HG03159 (cell line): ENCODE results near the gene DSCAML1.

Experiments
- ATAC-seq: cut with Tn5 transposase; IDR thresholded peaks from one replicate; pipeline ENCODE4 v1.9.1; 2021; ENCODE audit warnings: mild to moderate bottlenecking, moderate library complexity; ENCODE audit not compliant: unreplicated experiment

Gene DSCAML1

DNA sequence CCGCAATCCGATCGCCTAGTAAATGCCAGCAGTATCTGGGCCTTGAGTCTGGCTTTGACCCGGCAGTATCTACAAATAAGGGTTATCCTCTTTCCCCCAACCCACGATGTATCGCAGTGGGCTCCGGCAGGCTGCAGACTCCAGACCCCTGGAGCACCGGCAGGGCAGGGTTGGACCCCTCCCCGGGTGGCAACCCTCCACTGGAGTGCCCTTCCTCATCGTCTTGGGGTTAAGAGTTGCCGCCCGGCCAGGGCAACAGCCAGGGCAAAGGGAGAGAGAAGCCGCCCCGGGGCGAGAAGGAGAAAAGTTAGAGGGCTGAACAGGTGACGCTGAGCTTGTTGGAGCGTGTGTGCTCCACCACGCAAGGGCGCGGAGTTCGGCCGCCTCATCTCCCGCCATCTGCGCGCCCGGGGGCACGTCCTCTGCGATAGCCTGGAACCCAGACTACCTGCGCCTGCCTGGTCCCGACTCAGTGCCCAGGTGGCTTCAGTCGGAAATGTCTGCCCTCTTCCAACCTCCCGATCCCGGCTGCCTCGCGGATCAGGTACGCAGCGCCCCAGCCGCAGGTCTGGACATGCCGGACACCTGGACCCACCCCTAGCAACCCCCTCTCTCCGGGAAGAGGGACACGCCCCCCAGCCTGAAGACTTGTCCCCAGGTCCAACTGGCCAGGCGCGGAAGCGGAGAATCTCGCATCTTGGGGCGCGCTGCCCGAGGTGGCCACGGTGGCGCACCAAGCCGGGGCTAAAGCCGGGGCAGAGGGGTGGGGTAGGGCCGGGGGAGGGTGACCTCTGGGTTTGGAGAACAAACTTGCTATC is 1.2 kb downstream of the DSCAML1 start:
- ATAC-seq = no peak

DNA sequence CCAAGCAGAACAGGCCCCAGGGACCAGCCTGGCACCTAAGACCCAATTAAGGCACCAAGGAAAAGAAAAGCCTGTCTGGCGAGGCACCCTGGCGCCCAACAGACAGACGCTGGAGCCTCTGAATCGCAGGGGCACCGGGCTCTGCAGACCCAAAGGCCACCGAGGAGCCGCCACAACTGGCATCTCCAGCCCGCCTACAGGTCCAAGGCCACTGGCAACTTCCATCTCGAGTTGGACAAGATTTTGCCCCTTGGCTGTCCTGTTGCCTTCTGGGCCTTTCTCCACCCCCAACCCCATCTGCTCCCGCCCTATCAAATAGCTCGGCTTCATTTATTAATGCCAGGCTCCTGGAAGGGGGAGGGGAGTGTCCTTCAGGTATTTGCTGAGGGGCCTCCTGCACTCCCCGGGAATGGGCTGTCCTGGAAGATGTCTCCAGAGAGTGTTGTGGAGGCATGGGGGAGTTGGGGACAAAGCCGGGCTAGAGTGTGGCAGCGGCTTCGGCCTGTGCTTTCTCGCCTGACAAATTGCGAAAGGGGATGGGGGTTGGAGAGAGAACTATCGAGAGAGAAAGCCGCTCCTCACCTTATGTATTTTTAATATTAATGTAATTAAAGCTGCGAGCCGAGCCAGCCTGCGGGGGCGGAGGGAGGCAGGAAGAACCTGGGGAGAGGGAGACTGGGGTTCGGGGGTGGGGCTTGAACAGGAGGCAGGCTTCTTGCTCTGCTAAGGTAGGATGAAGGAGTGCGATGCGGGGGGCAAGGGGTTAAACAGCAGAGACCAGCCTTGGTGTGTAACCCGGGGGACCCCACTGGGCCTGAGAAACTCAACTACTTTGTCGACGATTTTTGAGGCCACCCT is 2.0 kb downstream of the DSCAML1 start:
- ATAC-seq = no peak

DNA sequence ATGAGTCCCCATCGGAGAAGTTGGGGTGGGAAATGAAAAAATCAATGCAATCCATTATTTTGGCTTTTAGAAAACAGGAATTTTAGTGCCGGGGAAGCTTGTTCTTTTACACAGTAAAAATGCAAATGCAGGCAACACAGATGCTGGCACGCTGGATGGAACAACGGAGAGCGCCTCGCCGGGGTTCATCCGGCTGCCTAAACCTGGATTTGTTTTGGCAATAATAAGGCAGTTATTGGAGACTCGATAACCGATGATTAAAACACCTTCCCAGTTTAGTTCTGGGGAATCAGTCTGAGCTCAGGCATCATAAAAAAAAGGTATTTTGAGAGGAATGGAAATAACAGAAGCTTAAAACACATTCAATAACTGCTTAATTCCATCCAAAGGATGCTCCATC is 2.9 kb downstream of the DSCAML1 start:
- no peak for ATAC-seq

DNA sequence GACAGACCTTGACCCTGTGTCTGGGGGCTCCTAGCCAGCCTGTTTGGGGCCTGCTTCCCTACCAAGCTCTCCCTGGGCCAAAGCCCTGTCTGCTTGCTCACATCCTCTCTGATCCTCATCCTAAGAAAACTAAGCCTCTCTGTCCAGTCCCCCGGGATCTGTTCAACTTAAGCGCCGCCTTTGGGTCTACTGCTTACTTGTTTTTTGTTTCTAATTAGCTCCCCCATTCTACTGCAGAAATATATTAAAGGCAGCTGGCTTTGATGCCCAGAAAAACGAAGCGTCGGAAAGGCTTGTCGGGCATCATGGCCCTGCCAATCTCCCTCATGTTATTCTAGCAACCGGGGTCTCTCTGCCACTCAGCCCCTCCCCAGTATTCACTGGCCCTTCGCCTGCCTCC is 3.4 kb downstream of the DSCAML1 start:
- no peak for ATAC-seq

DNA sequence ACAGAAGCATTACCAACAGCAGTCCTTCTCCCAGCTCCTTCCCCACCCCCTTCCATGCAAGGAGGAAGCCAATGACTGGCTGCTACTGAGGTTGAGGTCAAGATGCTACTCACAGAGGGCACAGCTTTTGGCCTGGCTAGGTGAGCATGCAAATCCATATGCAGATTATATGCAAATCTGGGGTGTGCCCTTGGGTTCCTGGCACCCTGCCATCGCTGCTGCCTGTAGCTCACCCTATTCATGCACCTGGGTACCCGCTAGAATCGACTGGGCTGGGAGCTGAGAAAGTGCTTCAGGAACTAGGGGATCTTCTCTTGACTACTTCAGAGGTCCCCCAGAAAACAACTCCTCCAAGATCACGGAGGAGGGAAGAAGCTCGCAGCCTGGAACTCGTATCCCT is 4.0 kb downstream of the DSCAML1 start:
- no peak for ATAC-seq

DNA sequence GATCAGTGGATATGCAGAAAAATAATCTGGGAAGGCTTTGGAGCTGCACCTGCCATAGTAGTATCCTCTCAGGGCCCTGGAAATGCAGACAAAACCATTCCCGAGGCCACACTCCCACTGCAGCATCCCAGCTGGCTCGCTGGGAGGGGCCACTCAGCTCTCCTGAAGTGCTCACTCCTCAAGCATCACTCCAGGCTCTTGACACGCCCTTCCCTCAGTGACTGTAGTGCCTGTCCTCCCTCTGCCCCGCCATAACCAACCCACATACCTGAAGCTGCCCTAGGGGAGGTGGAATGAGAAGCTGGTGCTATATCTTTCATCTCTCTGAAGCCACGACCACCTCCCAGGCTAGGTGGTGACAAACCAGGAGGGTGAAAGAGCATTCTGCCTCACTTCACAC is 4.8 kb downstream of the DSCAML1 start:
- no peak for ATAC-seq

DNA sequence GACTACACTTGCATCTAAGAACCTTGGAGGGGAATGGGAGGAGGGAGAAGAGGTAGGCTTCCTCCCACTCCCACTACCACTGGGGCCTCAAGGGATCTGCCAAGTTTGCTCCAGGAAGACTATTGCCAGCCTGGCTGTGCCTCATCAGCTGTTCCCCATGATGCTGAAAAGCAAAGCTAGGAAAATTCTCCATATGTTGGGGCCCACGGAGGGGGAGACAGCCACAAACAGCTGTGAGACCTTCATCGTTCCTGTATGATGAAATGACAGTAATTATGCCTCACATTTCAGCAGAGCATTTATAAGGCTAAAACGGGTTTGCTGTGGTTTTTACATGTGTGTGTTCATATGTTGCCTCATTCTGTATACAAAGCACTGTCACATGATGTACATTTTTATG is 6.7 kb downstream of the DSCAML1 start:
- no peak for ATAC-seq

DNA sequence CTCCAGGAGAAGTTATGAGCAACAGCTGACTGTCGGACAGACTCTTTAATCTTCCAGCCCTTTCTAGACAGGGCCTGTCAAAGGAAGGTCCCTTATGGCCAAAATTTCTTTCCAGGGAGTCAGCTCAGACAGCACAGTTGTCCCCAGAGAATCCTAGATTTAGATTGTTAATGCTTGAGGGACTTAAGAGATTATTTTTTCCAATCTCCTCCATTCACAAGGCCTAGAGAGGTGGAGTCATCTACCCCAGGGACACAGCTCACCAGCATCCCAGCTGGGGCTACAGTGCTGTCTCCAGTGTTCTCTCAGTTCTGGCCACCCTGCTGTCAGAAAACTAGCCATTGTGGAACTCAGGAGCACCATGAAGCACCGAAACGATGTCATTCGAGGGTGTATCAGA is 7.8 kb downstream of the DSCAML1 start:
- ATAC-seq = no peak

DNA sequence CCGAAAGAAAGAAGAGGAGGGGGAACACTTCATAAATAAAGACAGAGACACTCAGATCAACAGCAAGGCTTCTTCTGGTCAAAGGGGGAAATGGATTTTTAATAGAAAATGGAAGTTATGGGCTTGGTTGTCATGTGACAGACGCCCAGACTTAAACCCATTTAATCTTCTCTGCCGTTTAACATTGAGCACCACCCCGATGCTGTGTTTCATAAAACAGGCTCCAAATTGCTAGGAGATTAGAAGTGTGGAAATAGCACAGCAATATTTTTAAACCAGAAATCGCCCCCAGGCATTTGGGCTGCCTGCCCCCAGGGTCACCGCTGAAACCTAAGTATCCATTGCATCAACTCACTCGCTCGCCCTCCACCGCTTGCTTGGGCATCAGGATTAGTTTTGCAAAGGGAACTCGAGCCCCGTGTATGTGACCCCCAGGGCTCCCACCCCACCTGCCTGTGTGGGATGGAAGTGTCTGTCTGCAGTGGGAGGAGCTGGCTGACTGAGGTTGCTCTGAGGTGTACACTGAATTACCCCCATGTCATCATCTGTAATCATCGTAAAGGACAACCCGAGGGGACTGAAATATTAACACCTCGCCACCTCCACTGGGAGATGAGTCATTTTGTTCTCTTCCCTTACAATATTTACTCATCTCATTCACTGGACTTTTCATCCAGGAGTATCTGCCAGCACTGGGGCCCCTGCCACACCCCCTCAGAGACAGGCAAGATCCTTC is 10.7 kb downstream of the DSCAML1 start:
- no peak for ATAC-seq

DNA sequence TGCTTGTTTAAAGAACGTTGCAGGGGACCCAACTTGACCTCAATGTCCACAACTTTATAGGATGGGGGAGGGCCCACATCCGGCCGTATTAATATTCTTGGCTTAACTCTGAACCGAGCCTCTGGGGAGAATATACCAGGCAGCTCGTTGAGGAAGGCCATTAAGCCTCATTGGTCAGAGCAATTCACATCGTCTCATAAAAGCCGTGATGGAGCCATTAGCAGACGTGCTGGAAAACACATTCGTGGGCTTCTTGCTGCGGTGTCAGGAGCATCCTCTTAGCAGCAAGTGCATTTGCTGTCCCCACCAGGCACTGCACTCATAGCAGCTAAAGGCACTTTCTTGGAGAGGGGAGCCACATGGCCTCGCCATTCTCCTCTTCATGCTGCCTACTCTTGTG is 14.9 kb downstream of the DSCAML1 start:
- no peak for ATAC-seq

DNA sequence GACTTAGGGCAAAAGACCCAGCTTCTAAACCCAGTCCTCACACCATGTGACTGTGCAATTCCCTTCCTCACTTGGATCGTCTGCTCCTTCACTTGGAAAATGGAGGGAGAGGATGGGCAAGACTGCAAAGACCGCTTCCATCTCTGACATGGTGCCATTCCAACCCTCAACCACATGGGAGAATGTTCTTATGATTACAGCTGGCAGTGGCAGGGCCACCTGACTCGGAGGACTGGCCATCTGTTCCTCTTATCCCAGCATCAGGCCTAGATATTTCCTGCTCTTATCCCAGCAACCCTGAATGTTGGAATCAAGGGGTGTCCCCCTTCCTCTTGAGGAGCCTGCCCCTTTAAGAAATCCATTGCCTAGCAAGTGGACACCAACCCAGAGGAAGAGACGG is 15.4 kb downstream of the DSCAML1 start:
- no peak for ATAC-seq

DNA sequence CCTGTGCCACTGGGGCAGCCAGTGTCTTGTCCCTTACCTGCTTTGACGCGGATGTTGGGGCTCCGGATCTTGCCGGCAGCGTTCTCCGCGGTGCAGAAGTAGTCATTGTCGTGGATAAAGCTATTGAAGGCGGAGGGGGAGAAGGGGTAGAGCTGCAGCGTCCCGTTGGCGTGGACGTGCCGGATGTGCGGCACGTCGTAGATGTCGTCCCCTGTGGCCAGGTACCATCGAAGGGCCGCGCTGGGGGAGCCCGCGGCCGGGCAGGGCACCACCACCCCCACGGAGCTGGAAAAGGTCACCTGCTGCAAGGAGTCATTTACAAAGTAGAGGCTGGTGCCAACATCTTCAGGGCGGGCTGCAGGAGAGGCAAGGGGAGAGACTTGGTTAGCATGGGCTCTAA is 16.6 kb downstream of the DSCAML1 start:
- no peak for ATAC-seq

DNA sequence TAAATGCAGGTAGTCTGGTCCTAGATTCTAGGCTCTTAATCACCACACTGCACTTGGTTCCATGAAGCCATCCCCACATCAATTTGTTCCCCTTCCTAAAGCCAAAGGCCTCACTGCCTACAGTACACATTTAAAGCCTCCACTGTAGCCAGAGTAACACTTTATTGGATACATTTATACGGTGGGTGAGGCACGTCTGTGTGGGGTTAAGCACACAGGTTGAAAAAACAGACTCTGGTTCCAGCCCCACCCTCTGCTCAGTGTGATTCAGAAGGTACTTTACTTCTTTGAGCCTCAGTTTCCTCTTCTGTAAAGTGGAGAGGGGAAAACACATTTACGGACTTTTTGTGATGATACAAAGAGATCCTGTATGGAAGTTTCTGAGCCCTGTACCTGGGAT is 22.5 kb downstream of the DSCAML1 start:
- ATAC-seq = no peak

DNA sequence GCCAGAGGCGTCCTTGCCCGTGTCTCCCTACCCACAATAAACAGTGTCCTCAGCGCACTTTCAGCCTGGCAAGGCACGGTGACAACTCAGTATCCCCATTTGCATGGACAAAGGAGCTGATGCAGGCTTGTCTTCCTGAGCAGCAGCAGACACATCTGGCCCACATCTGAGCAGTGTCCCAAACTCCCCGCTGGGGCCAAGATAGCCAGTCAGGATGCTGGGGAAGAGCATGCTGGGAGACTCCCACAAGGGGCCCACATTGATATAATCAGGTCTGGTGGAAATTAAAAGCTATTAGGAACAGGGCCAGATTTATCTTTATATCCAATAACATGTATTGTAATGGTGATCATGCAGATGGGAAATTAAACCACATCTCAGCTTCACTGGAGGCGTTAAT is 24.7 kb downstream of the DSCAML1 start:
- ATAC-seq = no peak

DNA sequence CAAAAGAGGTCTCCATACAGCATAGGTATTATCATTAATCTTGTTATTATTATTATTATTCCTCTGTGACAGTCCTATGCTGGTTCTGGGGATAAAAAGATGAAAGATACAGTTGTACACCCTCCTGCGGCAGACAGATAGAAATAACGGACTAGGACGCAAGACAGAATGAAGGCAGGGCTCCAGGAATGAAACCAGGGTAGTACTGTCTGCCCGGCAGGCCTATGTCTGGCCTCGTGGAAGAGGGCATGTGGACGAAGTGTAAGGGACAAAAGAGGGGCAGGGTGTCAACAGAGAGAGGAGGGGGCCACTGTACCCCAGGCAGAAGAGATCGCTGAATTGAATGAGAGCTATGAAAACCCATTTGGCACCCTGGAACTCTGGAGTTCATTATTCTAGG is 25.2 kb downstream of the DSCAML1 start:
- no peak for ATAC-seq

DNA sequence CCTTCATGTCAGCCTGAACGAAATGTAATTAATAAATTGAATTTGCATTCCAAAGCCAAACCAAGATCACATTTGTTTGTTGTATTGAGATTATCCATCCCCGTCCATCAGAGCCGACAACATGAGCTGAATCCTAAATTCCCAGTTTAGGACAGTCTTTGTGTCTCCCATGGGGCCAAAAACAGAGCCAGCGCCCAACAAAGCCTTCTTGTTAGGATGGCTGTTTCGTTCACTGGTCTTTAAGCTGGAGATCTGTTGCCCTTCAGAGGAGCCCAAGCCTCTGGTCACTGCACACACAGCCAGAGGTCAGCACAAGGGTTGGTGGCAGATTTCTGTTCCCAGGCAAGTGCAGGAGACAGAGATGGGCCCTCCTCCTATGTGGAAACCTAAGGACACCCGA is 25.8 kb downstream of the DSCAML1 start:
- no peak for ATAC-seq

DNA sequence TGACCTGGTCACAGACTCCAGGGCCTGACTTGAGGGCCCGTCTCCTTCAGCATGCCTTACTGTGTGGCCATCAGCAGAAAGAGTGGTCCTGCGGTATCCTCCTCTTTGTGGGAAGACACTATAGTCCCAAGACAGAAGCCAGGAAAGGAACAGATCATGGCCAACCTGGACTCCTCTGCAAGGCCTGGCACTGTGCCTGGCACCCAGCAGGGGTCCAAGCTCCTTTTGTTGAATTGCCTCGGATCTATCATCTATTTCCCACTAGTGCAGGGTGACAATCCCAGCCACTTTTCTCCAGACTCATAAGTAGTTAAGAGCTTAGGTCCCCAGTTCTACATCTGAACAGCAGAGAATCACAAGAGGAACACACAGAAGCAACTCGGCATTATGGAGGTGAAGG is 27.0 kb downstream of the DSCAML1 start:
- ATAC-seq = no peak

DNA sequence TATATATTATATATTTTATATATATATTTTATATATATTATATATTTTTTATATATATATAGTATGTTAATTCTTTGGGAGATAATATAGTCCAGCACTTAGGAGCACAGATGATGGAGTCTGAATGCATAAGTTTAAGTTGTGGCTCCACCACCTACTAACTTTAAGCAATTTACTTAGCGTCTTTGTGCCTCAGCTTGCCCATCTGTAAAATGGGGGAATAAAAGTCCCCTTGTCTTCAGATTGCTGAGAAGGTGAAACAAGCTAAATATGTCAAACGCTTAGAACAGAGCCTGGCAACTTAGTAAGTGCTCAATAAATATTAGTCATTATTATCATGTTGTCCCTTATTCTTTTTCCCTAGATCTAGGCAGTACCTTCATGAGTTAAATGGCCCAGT is 27.5 kb downstream of the DSCAML1 start:
- no peak for ATAC-seq

DNA sequence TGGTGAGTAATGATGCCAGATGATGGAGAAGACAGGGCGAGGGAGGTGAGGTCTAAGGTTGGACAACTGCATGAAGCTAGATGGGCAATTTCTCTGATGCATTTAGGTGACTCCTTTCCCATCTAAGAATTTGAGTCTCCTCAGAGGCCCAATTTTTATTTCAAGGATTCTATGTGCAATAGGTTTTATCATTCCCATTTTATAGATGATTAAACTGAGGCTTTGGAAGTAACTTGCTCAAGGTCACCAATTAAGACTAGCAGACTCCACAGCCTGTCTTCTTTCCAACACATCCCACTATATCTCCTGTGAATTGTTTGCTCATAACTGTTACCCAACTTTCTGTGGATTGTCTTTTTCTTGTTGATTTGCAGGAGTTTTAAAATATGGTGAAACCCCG is 28.5 kb downstream of the DSCAML1 start:
- ATAC-seq = no peak

DNA sequence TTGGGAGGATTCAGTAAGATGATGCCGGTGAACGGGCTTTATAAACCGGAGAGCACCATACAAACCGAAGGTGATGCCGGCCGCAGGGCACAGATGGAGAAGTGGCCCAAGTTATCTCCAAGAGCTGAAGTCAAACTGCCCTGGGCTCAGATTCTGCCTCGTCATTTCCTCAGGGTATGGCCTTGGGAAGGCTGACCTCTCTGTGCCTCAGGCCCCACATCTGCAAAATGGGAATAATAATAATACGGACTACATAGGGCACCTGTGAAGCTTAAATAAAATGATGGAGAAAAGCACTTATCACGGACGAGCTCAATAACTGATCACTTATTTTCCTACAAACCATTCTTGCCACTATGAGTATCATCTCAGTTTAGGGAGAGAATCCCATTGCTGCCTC is 29.9 kb downstream of the DSCAML1 start:
- no peak for ATAC-seq

DNA sequence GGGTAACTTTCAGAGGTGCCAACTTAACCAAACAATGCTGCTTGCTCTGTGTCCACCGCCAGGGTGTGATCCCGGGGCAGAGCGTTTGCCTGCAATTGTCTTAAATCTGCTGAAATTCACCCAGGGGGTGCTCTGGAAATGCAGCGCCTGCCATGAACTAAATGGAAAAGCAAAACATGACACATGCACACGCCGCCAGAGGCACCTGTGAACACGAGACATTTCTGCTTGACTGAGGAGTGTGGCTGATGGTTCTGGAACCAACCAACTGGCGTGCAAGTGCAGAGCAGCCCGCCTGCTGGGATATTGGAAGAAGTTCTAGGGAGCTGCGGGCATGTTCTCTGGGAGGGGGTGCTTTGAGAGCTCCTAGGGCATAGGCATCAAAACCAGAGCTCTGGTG is 30.4 kb downstream of the DSCAML1 start:
- no peak for ATAC-seq

DNA sequence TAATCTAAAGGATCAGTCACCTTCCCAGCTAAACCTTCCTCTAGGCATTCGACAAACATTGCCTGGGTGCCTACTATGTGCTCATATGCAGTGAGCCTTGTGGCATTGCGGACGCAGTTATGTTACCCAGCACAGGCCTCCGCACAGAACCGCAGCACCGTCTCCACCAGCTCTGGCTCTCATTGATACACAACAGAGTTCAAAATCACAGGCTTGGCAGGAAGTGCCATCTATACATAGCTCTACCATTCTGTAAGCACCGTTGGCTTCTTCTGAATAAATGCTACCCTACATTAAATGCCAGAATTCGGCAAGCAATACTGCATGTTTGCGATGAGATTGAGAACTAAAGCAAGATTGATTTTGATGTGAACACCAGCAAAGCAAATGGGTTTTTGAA is 31.0 kb downstream of the DSCAML1 start:
- no peak for ATAC-seq
